Fibroblast of the aortic adventitia (primary cell): Measurements from ENCODE around the gene CDKN1A. TPM values are rescaled to one million over a fixed set of nuclear protein-coding genes. Genes with fewer than 3 reads are reported as not detected.
"Not testable (repeated sequence)": the region's sequence is repeated elsewhere in the genome, so short reads cannot be mapped to it uniquely, and the experiment has no call there.

ENCODE experiments used
- DNase-seq: peaks from one replicate; pipeline ENCODE4 v3.0.0-alpha.2; 2010; ENCODE audit warnings: low read depth
- H3K4me3 ChIP-seq: 2 replicates; pipeline ENCODE4 v1.5.1; 2011; ENCODE audit warnings: low read depth, mild to moderate bottlenecking, control low read depth, low read length, moderate library complexity
- total RNA-seq: library from RNA; depleted of rRNA; stranded (reverse); fragments of >200 nt; gene quantifications from 2 replicates; pipeline ENCODE4 v1.2.3, GENCODE V29; 2012; ENCODE audit warnings: low replicate concordance
- TF ChIP-seq, protein P1 (sequence below): IDR thresholded peaks from 2 replicates; pipeline ENCODE4 v1.5.1; 2011; ENCODE audit warnings: mild to moderate bottlenecking, low read length, control low read depth, inconsistent platforms; ENCODE audit not compliant: insufficient read depth

Gene CDKN1A
- total RNA-seq, 1 donor = 246 TPM

DNA sequence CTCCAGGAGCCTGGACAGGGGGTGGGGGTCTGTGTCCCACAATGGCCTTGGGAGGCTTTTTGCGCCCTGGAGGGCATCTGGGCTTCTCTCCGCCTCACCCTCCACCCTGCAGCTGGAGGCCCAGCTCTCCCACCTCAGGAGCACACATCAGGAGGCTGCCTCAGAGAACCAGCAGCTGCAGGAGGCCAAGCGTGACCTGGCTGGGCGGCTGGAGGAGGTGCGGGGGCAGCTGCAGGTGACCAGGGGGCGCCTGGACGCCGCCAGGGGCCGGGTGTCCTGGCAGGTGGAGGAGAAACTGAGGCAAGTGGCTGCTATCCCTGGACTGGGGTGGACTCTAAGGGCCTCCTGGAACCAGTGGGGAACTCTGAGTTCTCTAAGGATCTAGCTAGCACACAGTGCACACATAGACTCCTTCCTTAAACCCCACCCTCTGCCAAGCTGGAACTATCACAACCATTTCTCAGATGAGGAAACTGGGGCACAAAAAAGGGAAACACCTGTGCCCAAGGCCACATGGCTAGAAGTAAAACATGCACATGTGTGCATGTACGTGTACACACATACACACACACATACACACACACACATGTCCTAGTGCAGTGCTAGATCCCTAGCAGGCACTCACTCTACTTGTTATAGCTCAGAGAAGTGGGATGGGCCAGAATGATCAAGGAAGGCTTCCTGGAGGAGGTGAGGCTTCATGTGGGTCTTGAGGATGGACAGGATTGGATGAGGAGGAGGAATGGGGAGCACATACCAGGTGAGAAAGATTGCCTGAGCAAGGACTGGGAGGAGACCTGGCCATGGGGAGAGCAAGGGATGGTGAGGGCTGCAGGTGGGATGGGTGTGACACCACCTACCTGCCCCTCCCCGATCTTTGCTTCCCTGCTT is 42.0 kb downstream of the CDKN1A start:
- H3K4me3 ChIP-seq = no peak overlapping the region
- no peak for DNase-seq

DNA sequence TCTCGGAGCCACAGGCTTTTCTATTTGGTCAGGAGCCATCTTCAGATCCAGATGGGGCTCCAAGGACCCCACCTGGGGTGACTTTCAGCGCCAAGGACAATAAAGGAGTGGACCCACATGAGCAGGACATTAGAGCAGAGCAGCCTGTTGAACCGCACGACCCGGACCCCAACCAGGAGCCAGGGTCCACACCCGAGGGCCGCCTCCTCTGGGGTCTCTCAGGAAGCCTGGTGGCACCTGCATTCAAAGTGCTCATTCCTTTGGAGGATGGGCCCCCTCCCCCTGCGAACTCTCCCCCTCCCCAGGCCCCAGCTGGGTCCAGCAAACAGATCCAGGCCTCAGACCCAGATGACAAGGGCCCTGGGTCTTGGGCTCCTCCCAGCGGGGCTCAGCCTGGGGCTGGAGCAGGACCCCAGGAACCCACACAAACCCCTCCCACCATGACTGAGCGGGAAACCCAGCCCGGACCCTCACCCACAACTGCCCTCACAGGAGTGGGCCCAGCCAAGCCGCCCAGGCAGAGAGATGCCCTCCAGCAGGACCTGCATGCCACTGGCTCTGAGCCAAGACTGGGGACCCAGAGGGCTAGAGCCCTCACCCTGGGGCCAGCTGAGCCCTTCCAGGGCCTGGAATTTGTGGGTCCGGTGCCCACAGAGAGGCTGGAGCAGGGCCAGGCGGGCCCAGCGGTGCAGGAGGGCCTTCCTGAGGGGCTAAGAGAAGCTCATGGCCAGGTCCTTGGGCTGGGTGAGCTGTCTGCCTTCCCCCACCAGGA is 43.0 kb downstream of the CDKN1A start:
- no peak overlapping the region for H3K4me3 ChIP-seq
- DNase-seq = no peak
- TF ChIP-seq, protein P1, sequence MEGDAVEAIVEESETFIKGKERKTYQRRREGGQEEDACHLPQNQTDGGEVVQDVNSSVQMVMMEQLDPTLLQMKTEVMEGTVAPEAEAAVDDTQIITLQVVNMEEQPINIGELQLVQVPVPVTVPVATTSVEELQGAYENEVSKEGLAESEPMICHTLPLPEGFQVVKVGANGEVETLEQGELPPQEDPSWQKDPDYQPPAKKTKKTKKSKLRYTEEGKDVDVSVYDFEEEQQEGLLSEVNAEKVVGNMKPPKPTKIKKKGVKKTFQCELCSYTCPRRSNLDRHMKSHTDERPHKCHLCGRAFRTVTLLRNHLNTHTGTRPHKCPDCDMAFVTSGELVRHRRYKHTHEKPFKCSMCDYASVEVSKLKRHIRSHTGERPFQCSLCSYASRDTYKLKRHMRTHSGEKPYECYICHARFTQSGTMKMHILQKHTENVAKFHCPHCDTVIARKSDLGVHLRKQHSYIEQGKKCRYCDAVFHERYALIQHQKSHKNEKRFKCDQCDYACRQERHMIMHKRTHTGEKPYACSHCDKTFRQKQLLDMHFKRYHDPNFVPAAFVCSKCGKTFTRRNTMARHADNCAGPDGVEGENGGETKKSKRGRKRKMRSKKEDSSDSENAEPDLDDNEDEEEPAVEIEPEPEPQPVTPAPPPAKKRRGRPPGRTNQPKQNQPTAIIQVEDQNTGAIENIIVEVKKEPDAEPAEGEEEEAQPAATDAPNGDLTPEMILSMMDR = no peak

More for the DNA sequence above, 42.0 kb downstream of the CDKN1A start:
- TF ChIP-seq, protein P1 = no peak

DNA sequence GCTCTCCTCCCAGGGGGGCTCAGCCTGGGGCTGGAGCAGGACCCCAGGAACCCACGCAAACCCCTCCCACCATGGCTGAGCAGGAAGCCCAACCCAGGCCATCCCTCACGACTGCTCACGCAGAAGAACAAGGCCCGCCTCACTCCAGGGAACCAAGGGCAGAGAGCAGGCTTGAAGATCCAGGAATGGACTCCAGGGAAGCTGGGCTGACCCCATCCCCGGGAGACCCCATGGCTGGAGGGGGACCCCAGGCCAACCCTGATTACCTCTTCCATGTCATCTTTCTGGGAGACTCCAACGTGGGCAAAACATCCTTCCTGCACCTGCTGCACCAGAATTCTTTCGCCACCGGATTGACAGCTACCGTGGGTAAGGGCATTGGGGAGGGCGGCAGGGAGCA is 43.9 kb downstream of the CDKN1A start:
- TF ChIP-seq, protein P1 = no peak
- no peak overlapping the region for H3K4me3 ChIP-seq
- DNase-seq = no peak

DNA sequence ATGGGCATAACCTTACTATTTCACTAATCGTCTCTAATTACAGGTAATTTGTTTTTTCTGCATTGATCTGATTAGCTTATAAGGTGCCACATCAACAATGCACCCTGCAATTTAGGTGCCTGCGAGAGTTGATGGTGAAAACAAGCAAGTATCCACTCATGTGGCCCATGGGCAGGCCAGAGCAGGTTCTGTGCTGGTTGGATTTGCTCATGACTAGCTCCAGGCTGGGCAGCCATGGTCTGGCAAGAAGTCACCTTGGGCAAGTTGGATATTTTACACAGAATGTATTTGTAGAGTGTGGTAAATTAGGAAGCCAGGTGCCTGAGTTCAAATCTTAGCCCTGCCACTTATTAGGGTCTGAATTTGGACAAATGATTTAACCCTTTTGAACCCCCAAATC is 44.4 kb downstream of the CDKN1A start:
- DNase-seq = no peak
- no peak overlapping the region for H3K4me3 ChIP-seq
- TF ChIP-seq, protein P1 = no peak

DNA sequence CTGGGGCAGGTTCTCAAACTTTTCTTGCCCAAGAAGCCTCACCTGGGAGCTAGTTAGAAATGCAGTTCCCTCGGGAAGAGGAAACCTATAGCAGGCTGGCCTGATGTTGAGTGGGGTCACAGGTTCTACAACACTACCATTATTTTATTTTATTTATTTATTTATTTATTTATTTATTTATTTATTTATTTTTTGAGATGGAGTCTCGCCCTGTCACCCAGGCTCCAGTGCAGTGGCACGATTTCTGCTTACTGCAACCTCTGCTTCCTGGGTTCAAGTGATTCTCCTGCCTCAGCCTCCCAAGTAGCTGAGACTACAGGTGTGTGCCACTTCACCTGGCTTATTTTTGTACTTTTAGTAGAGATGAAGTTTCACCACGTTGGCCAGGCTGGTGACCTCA is 45.5 kb downstream of the CDKN1A start:
- DNase-seq, H3K4me3 ChIP-seq: not testable (repeated sequence)

DNA sequence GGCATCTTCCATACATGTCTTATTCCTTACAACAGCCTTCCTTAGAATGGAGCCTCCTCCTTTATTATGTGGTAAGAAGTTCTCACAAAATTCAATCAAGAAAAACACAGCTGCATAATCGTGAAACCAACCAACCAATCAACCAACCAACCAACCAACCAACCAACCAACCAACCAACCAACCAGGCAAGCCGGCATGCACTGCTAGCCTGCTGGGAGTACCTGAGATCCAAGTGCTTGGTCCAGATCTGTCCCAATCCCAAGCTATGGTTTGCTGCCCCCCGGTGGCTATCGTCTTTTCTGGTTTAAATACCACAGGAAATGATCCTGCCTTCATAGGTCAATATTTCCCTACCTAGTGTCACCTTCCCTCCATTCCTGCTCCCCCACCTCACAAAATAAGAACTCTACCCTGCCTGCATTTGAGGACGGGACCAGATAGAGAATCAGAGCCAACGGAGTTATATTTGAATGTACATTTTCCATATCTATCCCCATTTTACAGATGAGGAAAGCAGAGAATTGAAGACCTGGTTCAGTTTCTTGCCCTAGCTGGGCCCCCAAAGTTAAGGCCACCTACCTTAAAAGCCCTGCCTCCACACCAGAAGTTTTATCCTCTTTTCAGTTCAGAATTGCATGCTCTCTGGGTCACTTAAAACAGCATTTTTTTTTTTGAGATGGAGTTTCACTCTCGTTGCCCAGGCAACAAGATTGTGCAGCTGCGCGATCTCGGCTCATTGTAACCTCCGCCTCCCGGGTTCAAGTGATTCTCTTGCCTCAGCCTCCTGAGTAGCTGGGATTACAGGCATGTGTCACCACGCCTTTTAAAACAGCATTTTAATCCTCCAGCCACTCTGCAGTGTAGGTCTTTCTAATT is 46.2 kb downstream of the CDKN1A start:
- peak; percentile 74 for DNase-seq
- TF ChIP-seq, protein P1 = peak; percentile 67
- no peak overlapping the region for H3K4me3 ChIP-seq

DNA sequence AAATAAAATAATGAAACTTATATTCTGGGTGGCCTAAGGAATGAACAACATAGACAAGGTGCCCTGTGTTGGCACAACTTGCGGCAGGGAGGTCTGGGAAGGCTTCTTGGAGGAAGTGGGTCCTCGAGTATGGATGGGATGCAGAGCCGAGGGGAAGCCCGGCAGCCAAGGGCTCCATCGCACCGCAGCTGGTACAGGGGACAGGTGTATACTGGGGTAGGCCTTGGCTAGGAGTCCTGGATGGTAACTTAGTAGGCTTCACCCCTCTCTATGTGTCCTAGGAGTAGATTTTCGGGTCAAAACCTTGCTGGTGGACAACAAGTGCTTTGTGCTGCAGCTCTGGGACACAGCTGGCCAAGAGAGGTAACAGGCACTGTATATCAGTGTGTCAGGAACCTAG is 47.1 kb downstream of the CDKN1A start:
- no peak overlapping the region for H3K4me3 ChIP-seq
- DNase-seq = no peak
- TF ChIP-seq, protein P1 = no peak
